Ecto neural progenitor cell (in vitro differentiated cells): ENCODE measurements around the gene RRAS2.
"Not testable (repeated sequence)": the region's sequence is repeated elsewhere in the genome, so short reads cannot be mapped to it uniquely, and the experiment has no call there.

Experiments
- DNase-seq: peaks from one replicate; pipeline ENCODE4 v3.0.0-alpha.2; 2018; ENCODE audit warnings: low spot score

The RRAS2 gene

DNA sequence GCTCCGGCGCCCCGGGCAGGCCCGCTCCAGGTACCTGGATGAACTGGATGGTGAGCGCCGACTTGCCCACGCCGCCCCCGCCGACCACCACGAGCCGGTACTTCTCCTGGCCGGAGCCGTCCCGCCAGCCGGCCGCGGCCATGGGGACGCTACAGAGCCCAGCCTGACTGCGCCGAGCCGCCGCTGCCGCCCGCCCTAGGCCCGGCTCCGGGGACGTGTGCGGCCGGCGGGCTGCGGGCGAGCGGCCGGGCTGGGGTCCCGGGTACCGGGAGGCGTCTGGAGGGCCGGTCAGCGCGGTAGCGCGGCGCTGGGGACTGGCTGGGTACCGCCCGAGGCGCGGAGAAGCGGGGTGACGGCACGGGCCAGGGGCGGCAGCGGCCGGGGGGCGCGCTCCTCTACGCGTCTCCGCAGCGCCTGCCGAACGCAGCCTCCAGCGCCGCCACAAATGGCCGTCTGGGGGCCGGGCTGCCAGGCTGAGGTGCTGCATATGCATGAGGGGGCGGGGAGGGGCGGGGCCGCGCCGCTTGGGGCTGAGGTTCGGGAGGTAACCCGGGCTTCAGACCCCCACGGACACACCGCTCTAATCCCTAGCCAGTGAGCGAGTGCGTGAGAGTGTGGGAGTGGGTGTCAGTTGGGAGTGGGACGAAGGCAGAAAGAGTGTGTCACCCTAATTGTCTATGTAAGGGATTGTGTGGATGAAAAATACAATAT, at the start of gene RRAS2:
RRAS2 (minus strand) TSS at position 455 of the 711 bp plus-strand sequence; CDS start at position 142, 313 bp downstream.
- DNase-seq, result peak; percentile 91

DNA sequence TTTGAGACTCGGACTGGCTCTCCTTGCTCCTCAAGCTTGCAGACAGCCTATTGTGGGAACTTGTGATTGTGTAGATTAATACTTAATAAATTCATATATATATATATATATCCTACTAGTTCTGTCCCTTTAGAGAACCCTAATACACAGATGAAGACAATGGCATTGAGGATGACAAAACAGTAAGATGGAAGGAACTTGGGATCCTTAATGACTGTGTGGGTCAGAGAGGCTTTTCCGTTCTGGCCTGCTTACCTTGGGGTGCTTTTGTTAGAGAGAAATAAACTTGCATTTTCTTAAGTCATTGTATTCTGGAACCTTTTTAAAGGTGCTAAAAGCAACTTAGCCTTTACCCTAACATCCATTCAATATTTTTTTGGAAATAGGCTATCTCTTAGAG, 49.6 kb upstream of the RRAS2 start:
- no peak for DNase-seq

DNA sequence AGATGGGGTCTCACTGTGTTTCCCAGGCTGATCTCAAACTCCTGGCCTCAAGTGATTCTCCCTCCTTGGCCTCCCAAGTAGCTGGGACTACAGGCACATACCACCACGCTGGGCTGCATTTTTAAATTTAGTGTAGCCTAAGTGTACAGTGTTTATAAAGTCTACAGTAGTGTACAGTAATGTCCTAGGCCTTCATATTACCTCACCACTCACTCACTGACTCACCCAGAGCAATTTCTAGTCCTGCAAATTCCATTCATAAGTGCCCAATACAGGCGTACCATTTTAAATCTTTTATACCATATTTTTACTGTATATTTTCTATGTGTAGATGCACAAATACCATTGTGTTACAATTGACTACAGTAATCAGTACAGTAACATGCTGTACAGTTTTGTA, 47.1 kb upstream of the RRAS2 start:
- DNase-seq, result not testable (repeated sequence)

DNA sequence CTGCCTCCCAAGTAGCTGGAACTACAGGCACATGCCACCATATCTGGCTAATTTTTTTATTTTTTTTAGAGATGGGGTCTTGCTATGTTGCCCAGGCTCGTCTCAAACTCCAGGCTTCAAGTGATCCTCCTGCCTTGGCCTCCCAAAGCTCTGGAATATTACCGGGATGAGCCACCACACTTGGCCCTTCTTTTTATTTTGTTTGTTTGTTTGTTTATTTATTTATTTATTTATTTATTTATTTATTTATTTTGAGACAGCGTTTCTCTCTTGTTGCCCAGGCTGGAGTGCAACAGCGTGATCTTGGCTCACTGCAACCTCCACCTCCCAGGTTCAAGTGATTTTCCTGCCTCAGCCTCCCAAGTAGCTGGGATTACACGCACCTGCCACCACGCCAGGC, 44.5 kb upstream of the RRAS2 start:
- DNase-seq, result not testable (repeated sequence)

DNA sequence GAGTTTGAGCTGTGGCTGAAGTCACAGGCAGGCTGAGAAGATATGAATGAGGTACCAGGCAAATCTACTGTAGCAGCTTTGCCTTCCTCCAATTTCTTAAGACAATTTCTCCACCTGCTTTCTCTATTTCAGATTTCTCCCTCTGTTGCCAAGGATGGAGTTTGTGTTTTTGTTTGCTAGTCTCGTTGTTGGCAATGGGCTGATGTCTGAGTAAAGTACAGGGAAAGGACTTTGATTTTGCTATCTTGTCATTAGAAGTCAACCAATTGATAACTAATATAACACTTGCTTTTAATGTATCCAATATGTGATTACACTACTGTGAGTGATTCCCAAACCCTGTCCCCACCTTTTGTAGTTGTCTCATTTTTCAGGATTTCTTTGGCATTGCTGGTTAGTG, 40.1 kb upstream of the RRAS2 start:
- no peak for DNase-seq

DNA sequence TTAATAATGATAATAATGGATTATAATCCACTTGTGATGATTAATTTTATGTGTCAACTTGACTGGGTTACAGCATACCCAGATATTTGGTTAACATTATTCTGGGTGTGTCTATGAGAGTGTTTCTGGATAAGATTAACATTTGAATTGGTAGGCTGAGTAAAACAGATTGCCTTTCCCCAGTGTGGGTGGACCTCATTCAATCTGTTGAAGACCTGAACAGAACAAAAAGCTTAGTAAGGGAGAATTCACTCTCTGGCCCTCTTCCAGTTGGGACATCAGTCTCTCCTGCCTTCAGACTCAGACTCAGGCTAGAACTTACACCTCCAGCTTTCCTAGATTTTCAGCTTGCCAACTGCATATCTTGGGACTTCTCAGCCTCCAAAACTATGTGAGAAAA, 37.3 kb upstream of the RRAS2 start:
- DNase-seq, result no peak

DNA sequence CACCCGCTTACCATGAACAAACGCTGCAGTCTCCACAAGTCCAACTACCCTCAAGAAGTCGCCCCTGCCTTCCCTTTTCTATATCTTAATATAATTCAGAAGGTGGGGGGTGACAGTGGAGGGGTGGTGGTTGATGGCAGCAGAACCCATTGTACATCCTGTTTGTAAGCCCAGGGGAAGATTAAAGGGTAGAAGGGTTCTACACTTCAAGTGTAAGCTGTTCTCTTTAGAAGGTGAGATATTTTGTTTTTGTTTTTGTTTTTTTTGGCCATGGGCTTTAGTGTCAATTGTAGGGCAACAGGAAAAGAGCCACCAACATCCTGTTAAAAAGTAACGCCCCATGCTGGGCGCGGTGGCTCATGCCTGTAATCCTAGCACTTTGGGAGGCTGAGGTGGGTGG, 34.9 kb upstream of the RRAS2 start:
- DNase-seq, result no peak

DNA sequence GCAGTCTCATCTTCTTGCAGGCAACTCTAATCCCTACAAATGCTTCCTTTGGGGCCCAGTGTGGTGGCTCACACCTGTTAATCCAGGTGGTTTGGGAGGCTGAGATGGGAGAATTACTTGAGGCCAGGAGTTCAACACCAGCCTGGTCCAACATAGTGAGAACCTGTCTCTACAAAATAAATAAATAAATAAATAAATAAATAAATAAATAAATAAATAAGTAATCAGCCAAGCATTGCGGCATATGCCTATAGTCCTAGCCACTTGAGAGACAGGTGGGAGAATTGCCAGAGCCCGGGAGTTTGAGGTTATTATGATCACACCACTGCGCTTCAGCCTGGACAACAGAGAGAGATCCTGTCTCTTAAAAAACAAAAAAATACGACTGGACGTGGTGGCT, 34.1 kb upstream of the RRAS2 start:
- DNase-seq, result no peak

DNA sequence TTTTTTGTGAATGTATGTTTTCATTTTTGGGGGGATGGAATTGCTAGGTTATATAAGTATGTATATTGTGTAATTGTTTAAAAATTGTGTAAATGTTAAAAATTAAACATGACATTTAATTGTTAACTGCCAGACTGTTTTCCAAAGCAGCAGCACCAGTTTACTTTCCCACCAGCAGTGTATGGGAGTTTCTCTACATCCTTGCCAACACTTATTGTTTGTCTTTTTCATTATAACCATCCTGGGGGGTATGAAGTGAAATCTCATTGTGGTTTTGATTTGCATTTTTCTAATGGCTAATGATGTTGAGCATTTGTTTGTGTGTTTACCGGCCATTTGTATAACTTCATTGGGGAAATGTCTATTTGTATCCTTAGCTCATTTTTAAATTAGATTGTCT, 31.7 kb upstream of the RRAS2 start:
- DNase-seq, result no peak

DNA sequence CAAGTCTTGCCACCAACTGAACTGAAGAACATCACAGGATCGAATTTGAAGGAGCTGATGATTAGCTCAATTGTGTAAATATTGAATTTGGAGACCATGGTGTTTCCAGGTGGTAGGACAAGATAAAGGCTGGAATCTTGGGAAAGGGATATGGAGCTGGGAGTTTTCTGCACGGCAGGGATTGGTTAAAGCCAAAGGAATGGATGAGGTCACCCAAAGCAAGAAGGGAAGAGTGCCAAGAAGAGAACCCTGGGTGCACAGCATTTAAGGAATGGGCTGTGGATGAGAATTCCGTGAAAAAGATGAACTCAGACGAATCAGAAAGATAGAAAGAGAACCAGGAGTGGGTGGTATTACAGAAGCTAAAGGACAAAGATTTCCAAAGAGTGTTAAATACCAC, 29.4 kb upstream of the RRAS2 start:
- DNase-seq, result no peak

DNA sequence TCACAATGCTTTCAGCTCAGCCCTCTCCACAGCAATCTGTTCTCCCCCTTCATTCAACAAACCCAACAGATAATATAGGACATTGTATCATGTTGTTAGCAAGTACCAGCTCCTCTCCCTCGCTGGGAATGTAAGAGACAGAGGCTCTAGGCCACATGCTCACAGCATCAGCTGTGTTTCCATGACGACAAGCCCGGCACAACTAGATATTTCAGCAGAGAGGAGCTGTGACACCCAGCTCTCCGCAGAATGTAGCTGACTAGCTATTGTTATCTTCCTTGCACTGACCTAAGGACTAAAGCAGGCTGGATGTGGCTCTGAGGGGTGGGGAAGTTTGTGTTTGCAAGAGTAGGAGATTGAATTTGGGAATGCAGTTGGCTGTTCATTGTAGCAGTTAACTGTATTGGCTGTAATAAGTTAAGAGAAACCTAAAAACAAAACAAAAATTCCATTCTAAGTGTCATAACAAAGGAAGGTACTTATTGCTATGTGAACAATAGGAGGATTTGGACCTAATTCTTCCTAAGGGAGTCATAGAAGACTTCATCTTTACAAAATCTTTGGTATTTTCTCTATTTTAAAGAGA, 28.0 kb upstream of the RRAS2 start:
- DNase-seq, result peak; percentile 82

DNA sequence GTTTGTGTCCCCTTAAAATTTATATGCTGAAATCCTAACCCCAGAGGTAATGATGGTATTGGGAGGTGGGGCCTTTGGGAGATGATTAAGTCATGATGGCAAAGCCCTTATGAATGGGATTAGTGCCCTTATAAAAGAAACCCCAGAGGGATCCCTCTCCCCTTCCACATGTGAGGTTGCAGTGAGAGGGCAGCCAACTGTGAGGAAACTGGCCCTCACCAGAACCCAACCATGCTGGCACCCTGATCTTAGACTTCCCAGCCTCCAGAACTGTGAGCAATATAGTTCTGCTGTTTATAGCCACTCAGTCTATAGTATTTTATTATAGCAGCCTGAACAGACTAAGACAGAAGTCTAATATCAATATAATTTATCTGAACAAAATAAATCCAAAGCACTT, 27.1 kb upstream of the RRAS2 start:
- DNase-seq, result no peak

DNA sequence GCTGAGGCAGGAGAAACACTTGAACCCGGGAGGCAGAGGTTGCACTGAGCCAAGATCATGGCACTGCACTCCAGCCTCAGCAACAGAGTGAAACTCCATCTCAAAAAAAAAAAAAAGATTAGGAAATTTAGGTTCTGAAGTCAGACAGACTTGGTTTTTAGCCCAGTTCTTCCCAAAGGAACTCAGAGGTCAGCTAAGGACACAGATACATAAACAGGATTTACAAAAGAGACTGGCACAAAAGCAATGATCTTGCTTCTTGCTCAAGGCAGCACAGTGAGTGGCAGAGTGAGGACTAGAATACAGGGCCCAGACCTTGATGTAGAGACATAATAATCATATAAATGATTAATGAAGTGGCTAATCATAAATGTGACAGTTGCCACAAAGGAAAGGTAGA, 25.4 kb upstream of the RRAS2 start:
- no peak for DNase-seq

DNA sequence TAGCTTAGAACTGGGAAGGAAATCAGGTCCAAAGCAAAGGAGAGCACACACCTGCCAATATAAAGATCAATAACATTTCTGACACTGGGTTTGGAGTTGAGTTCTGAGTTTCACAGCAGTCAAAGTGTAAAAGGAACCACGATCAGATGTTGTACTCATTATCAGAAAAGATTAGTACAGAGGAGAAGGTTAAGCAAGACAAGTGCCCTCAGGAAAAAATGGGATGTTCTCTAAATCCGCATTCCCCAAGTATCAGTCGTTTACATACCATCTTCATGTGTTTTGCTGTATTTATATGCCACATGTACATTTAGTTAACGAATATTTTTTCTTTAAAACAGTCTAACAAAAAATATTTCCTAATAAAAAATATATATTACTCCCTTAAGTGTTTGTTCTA, 23.0 kb upstream of the RRAS2 start:
- no peak for DNase-seq

DNA sequence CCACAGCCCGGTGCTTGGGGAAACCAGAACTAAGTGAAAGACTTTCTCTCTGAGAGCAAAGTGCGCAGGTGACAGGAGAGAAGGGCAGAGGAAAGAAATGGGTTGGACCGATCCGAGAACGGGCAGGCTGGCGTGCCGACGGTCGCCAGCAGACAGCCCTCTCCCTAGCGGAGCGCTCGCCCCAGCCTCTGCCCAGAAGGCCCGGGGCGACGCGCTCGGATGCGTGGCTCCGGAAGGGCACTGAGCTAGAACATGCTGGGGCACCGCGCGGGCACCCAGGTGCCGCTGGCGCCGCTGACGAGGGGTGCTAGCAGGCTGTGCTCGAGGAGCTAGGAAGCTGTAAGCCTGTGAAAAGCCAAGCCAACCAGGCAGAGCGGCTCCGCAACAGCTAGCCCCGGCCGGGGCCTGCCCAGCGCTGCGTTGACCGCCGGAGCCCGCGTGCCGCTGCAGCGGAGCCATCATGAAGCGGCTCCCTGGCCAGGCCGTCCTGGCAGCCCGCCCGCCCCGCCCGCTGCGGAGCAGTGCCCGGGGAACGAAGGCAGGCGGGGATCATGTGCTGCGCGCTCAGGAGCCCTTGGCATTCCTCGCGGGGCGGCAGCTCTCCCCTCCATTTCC, 22.1 kb upstream of the RRAS2 start:
- DNase-seq, result peak; percentile 75

DNA sequence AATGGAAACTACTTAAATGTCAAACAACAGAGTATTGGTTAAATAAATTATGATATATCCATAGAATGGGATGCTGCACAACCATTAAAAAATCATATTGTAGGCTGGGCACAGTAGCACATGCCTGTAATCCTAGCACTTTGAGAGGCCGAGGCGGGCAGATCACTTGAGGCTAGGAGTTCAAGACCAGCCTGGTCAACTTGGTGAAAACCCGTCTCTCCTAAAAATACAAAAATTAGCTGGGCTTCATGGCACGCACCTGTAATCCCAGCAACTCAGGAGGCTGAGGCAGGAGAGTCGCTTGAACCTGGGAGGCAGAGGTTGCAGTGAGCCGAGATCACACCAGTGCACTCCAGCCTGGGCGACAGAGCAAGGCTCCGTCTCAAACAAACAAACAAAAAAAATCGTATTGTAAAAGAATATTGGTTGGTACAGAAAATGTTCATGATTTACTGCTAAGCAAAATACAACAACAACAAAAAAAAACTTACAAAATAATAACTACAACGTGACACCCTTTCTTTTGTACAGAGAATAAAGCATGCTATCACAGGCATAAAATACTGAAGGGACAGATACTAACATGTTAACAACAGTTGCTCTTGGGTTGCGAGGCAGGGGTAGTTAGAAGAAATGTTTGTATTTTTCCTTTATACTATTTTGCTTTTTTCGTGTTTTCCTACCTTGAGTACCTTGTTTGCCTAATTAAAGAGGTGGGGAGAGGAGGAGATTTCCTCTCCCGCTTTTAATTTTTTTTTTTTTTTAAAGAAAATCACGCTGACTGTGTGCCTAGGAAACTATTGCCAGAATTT, 21.3 kb upstream of the RRAS2 start:
- DNase-seq, result no peak

DNA sequence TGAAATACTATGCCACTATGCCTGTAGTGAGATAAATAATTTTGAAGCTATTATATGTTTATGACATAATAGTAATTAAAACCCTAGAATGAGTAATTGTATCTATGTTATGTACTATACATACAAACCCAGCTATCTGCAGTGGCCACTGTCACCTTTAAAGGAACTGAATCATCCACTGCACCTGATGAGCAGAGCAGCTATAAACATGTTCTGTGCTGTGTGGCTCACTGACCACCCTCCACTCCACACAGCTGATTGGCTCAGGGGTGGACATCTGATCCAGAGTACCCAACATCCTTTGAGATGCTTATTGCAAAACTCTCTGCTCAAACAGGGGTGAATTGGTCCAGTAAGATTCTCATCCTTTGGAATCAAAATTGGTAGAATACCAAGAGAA, 19.2 kb upstream of the RRAS2 start:
- no peak for DNase-seq

DNA sequence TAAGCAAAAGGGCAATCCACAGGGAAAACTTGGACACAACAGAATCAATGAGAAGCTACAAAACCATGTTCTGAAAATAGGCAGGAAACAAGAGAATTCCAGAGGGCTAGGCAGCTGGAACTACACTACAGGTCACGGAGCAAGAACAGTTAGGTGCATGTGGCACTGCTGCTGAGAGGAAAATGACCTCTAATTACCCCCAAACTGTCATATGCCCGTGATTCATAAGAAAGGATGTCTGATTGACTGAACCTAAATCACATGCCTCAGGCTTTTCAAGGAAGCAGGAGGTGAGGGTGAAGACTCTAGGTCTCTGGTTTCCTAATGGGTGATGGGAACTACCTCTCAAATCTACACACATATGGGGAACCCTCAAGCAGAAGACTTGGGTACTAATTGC, 17.9 kb upstream of the RRAS2 start:
- no peak for DNase-seq

DNA sequence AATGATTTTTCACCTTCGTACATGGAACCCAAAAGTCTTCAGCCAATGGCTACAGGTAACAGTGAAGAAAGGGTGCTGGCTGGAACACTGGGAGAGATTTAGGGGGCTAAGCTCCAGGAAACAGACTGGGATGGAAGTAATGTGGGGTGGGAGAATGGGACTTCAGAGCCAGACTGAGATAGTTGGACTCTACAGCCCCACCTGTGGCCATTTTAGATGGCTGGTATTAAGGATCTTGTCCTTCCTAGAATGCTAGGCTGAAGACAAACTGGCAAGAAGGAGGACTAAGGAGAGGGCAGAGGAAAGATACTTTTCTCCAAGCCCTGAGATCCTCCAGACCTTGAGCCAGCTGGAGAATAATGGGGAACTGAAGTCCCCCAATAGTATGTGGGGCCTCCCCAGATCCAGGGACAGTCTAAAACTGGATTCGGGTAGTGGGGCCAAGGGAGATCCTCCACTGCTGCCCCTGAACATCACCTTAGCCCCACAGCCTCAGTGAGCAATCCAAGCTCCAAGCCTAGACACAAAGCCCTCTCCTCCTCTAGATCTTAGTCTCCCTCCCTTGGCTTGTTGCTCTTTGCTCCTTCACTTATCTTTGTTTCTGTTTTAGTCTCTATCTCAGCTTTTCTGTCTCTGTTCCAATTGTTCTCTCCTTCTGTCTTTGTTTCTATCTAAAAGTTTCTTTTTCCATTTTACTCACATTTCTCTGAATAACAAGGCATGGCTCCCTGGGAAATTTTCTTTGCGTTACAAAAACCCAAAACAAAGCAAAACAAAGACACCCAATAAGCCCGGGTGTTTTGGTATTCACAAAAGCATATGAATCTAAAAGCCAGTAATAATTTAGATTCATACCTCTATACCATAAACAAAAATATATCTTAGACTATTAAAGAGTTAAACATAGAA, 16.2 kb upstream of the RRAS2 start:
- no peak for DNase-seq

DNA sequence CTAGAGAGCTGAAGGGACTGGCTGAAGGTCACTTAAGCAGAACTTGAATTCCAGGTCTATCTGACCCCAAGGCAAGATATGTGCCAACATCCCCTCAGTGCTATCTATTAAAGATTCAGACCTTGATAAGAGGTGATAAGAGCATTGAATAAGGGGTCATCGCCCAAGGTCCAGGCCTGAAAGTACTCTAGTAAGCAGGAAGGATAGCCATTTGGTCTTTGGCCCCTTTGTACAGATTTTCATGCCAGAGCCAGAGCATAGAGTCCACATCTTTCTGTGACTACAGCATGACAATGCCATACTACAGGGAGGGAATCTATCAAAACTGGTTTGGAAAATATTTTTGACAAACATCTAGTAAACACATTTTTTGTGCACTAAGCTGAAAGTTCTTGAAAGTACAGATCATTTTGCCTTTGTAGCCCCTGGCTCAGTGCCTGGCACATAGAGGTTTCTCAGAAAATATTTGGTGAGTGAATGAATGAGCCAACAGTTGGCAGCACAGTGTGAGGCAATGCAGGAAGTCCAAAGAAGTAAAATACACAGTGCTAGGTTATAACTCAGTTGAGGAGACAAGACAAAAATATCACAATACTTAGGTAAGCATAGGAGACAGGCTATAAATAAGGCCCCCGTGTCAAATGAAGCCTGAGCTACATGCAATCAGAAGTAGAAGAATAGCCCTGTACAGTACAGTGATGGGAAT, 15.1 kb upstream of the RRAS2 start:
- DNase-seq, result no peak

DNA sequence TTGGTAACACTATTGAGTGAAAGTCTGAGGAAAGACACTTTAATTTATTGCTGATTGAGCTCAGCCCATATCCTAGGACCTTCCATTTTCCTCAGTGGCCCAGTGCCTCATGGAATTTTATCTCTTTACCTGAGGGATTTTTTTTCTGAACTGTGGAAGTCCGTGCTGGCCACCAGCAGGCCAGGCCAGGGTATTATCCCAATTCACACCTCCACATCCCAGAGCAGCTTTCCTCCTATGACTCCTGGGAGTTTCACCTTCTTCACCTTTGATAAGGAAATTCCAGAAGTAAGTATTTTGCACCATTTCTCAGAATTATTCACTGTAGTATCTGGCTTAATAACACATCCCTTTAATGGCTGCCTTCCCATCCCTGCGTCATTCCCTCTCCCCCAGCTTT, 13.0 kb upstream of the RRAS2 start:
- no peak for DNase-seq
